Retina (tissue), 1 donor: Measurements from ENCODE around the gene TNS3.
"Not testable (repeated sequence)": the region's sequence is repeated elsewhere in the genome, so short reads cannot be mapped to it uniquely, and the experiment has no call there.

ENCODE experiments used
- DNase-seq: peaks from one replicate; pipeline ENCODE4 v3.0.0-alpha.2; 2016

TNS3 gene

GRCh38 chr7:47482013-47482875, 99.7 kb downstream of the TNS3 start:
- DNase-seq = no peak

- no peak for DNase-seq
Observed at GRCh38 chr7:47481541-47482012, 100.3 kb downstream of the TNS3 start.

GRCh38 chr7:47480576-47481538, 101.1 kb downstream of the TNS3 start:
- no peak for DNase-seq

- DNase-seq = no peak
Observed at GRCh38 chr7:47479821-47480575, 101.9 kb downstream of the TNS3 start.

GRCh38 chr7:47478926-47479711, 102.8 kb downstream of the TNS3 start:
- DNase-seq = no peak

GRCh38 chr7:47478017-47478344, 103.9 kb downstream of the TNS3 start:
- no peak for DNase-seq

GRCh38 chr7:47477191-47478016, 104.5 kb downstream of the TNS3 start:
- DNase-seq = no peak

- DNase-seq = no peak
Observed at GRCh38 chr7:47475880-47476227, 106.1 kb downstream of the TNS3 start.

- DNase-seq = no peak
Observed at GRCh38 chr7:47474937-47475879, 106.7 kb downstream of the TNS3 start.

GRCh38 chr7:47474211-47474936, 107.5 kb downstream of the TNS3 start:
- no peak for DNase-seq

GRCh38 chr7:47473499-47474210, 108.3 kb downstream of the TNS3 start:
- no peak for DNase-seq

- no peak for DNase-seq
Observed at GRCh38 chr7:47472444-47473157, 109.3 kb downstream of the TNS3 start.

- no peak for DNase-seq
Observed at GRCh38 chr7:47471831-47472230, 110.1 kb downstream of the TNS3 start.

GRCh38 chr7:47471358-47471703, 110.6 kb downstream of the TNS3 start:
- no peak for DNase-seq

GRCh38 chr7:47470567-47471357, 111.1 kb downstream of the TNS3 start:
- no peak for DNase-seq

- DNase-seq = not testable (repeated sequence)
Observed at GRCh38 chr7:47469846-47470245, 112.1 kb downstream of the TNS3 start.

GRCh38 chr7:47466832-47467231, 115.1 kb downstream of the TNS3 start:
- DNase-seq = no peak
